DND-41 (cell line): ENCODE results near the gene BRAF.
A peak's percentile ranks its signal among the peaks of the same experiment; 100 is the strongest.

ENCODE experiments used
- ATAC-seq: fragments of 200-7000 bp; cut with Tn5 transposase; 3 replicates; pipeline ENCODE4 v1.9.1; 2021; ENCODE audit warnings: low read depth; ENCODE audit not compliant: insufficient read depth
- DNase-seq: peaks from one replicate; pipeline ENCODE4 v3.0.0-alpha.2; 2020
- H2AFZ ChIP-seq: 2 replicates; pipeline ENCODE4 v1.6.0; 2012; ENCODE audit warnings: low read depth, low read length
- H3K27ac ChIP-seq: 2 replicates; pipeline ENCODE4 v1.5.1; 2012; ENCODE audit warnings: low read length, inconsistent platforms
- H3K27me3 ChIP-seq: fragments of 200-600 bp; sonication (generic); 2 replicates; pipeline ENCODE4 v1.6.0; 2012; ENCODE audit warnings: low read length, mild to moderate bottlenecking, inconsistent platforms; ENCODE audit not compliant: insufficient read depth, poor library complexity
- H3K36me3 ChIP-seq: 2 replicates; pipeline ENCODE4 v1.5.1; 2012; ENCODE audit warnings: low read length, inconsistent platforms; ENCODE audit not compliant: insufficient read depth
- H3K4me1 ChIP-seq: 2 replicates; pipeline ENCODE4 v1.5.1; 2012; ENCODE audit warnings: mild to moderate bottlenecking, low read length; ENCODE audit not compliant: insufficient read depth
- H3K4me2 ChIP-seq: 2 replicates; pipeline ENCODE4 v1.6.0; 2012; ENCODE audit warnings: mild to moderate bottlenecking, moderate library complexity, low read length, inconsistent platforms; ENCODE audit not compliant: insufficient read depth
- H3K4me3 ChIP-seq, 2 experiments: fragments of 200-600 bp in 1 of 2; shearing (Covaris generic) in 1 of 2; 2 replicates each; pipeline ENCODE4 v1.5.1; 2012 to 2016; ENCODE audit warnings: inconsistent platforms in 2 of 2, low read length in 2 of 2, mild to moderate bottlenecking in 2 of 2, low read depth in 1 of 2, moderate library complexity in 1 of 2
- H3K79me2 ChIP-seq: 2 replicates; pipeline ENCODE4 v1.6.0; 2012; ENCODE audit warnings: low read length, inconsistent platforms; ENCODE audit not compliant: insufficient read depth
- H3K9ac ChIP-seq: 2 replicates; pipeline ENCODE4 v1.6.0; 2012; ENCODE audit warnings: low read depth, mild to moderate bottlenecking, inconsistent platforms, low read length, moderate library complexity
- H3K9me3 ChIP-seq: 2 replicates; pipeline ENCODE4 v1.5.1; 2012; ENCODE audit warnings: low read length, moderate library complexity, mild to moderate bottlenecking, inconsistent platforms; ENCODE audit not compliant: insufficient read depth, severe bottlenecking
- H4K20me1 ChIP-seq: 2 replicates; pipeline ENCODE4 v1.6.0; 2012; ENCODE audit warnings: low read length; ENCODE audit not compliant: insufficient read depth
- EZH2 ChIP-seq: IDR thresholded peaks from 3 replicates; pipeline ENCODE4 v1.6.1; 2012; ENCODE audit warnings: borderline replicate concordance, low read depth, mild to moderate bottlenecking, moderate library complexity, low read length, inconsistent platforms; ENCODE audit not compliant: severe bottlenecking
- TF ChIP-seq, protein P1 (sequence below): IDR thresholded peaks from 2 replicates; pipeline ENCODE4 v1.5.1; 2012; ENCODE audit warnings: borderline replicate concordance, low read length, moderate library complexity, mild to moderate bottlenecking; ENCODE audit not compliant: poor library complexity, severe bottlenecking; ENCODE audit errors: extremely low read depth

The BRAF gene

DNA sequence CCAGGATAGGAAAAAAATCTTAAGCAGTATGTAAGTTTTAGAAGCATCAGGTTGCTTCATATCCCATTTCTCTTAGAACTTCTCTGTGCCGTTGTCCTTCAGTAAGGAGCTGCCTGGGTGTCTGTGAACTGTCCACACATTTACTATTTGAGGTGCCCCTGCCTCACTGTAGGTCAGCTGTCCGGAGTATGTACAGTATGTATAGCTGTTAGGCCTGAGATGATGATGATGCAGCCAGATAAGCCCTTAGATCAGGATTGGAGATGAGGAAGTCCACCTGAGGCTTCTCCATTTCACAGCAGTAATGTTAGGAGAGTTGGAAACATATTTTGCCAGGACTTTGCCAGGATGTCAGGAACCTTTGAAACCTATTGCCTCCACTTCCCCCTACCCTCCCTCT lies 220.5 kb downstream of the BRAF start:
- H3K4me1 ChIP-seq = peaks cover 7% of the 10 kb centered on the region
- H3K9me3 ChIP-seq = no peaks in the 10 kb centered on the region
- no peaks in the 10 kb centered on the region for H3K27me3 ChIP-seq
- no peak overlapping the region for H3K4me3 ChIP-seq
- peaks cover 49% of the 10 kb centered on the region for H3K79me2 ChIP-seq
- peaks cover 8% of the 10 kb centered on the region; the same call in 1 of the 2 replicates for H4K20me1 ChIP-seq
- TF ChIP-seq, protein P1, sequence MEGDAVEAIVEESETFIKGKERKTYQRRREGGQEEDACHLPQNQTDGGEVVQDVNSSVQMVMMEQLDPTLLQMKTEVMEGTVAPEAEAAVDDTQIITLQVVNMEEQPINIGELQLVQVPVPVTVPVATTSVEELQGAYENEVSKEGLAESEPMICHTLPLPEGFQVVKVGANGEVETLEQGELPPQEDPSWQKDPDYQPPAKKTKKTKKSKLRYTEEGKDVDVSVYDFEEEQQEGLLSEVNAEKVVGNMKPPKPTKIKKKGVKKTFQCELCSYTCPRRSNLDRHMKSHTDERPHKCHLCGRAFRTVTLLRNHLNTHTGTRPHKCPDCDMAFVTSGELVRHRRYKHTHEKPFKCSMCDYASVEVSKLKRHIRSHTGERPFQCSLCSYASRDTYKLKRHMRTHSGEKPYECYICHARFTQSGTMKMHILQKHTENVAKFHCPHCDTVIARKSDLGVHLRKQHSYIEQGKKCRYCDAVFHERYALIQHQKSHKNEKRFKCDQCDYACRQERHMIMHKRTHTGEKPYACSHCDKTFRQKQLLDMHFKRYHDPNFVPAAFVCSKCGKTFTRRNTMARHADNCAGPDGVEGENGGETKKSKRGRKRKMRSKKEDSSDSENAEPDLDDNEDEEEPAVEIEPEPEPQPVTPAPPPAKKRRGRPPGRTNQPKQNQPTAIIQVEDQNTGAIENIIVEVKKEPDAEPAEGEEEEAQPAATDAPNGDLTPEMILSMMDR = no peak
- TF ChIP-seq EZH2 = no peak
- no peak overlapping the region for H3K9ac ChIP-seq
- H2AFZ ChIP-seq = no peak overlapping the region
- ATAC-seq (no peak), DNase-seq (no peak)
- no peak overlapping the region for H3K27ac ChIP-seq
- peaks cover 35% of the 10 kb centered on the region for H3K36me3 ChIP-seq
- no peak overlapping the region for H3K4me2 ChIP-seq

DNA sequence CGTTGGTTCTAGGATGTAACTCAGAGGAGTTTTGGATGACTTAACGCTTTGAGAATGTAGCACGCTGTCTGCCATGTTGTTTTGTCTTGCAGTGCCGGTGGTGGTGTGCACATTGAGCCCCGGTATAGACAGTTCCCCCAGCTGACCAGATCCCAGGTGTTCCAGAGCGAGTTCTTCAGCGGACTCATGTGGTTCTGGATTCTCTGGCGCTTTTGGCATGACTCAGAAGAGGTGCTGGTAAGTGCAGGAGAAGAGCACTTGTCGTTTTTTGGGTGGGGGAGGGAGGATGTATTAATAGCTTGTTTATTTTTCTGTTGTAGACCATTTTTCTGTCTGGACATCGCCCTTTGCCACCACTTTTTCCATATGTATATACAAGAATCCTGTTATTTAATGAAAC lies 222.0 kb downstream of the BRAF start:
- Histone ChIP-seq H3K9me3 (no peaks in the 10 kb centered on the region), H3K4me1 (peaks cover 16% of the 10 kb centered on the region), H3K27me3 (no peaks in the 10 kb centered on the region), H4K20me1 (peaks cover 17% of the 10 kb centered on the region; the same call in 1 of the 2 replicates), H2AFZ (no peak overlapping the region), H3K79me2 (peaks cover 63% of the 10 kb centered on the region), H3K9ac (no peak overlapping the region), H3K4me3 (no peak overlapping the region), H3K4me2 (no peak overlapping the region), H3K36me3 (peaks cover 36% of the 10 kb centered on the region), H3K27ac (no peak overlapping the region)
- ATAC-seq = no peak
- DNase-seq = no peak
- TF ChIP-seq, protein P1 = no peak
- TF ChIP-seq EZH2 = no peak

DNA sequence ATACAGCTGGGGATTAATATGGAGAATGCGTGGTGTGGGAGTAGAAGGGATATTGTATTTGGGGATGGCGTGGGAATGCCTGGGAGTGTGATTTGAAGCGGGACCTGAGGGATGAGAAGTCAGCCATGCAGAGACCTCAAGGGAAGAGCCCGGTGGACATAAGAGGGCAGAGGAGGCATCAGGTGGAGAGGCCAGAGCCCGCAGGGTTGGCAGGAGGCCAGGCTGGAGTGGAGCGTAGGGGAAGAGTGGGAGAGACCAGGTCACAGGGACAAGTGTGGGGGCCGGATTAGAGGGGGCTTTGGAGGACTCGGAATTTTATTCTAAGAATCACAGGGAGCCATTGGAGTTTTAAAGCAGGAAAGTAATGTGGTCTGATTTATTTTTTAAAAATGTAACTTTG lies 226.3 kb downstream of the BRAF start:
- ATAC-seq (no peak), DNase-seq (no peak)
- no peaks in the 10 kb centered on the region for H3K9me3 ChIP-seq
- H3K4me3 ChIP-seq = peak overlapping the region in 1 of 2 experiments; percentile 93; a peak in 2 of 4 replicates
- H3K9ac ChIP-seq = peak overlapping the region; percentile 70; the same call in 1 of the 2 replicates
- H3K4me1 ChIP-seq = peaks cover 31% of the 10 kb centered on the region
- H3K27me3 ChIP-seq = no peaks in the 10 kb centered on the region
- H2AFZ ChIP-seq = no peak overlapping the region
- peaks cover 17% of the 10 kb centered on the region for H3K36me3 ChIP-seq
- peaks cover 67% of the 10 kb centered on the region for H3K79me2 ChIP-seq
- peaks cover 22% of the 10 kb centered on the region; the same call in 1 of the 2 replicates for H4K20me1 ChIP-seq
- peak overlapping the region; percentile 75 for H3K27ac ChIP-seq
- peak overlapping the region; percentile 99 for H3K4me2 ChIP-seq
- TF ChIP-seq, protein P1 = no peak
- no peak for TF ChIP-seq EZH2
